ENCODE measurements around the gene LEFTY1. TPM values are rescaled to one million over a fixed set of nuclear protein-coding genes. Genes with fewer than 3 reads are reported as not detected.
A peak's percentile ranks its signal among the peaks of the same experiment; 100 is the strongest.

The LEFTY1 gene
- polyA plus RNA-seq, 3 donors: 0.13 TPM; not detected in 2

DNA sequence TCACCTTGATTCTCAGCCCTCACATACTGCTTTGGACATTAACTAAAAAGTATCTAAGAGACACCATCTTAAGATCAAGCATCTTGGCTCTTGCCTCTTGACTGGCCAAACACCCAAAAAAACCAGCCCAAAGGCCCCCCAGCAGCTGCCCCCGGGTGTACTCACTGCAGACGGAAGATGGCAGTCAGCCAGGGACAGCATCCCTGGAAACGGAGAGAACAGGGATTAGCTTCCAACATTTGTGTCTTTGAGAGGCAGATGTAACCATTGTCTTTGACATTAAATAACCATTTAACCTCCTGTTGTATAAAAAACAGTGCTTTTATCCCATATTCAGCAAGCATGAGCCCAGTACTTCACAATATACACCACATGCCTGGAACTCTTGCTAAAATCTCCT lies 18.0 kb downstream of the LEFTY1 start:
- no peaks in the 10 kb centered on the region for H4K20me1 ChIP-seq (ENCODE audit: insufficient read depth, low read length)
- H3K9me3 Mint-ChIP-seq: no peaks in the 10 kb centered on the region
- H3K79me2 ChIP-seq (ENCODE audit: insufficient read depth, low read length): no peaks in the 10 kb centered on the region
- H3K27me3 ChIP-seq (ENCODE audit: control insufficient read depth in 2 of 2, insufficient read depth in 2 of 2, low read length in 2 of 2): no peaks in the 10 kb centered on the region
- intact Hi-C loops (cut with micrococcal nuclease): no loop called here
- H3K9me3 ChIP-seq (replicated peaks in 1 of 2; ENCODE audit: control insufficient read depth in 1 of 2, insufficient read depth in 1 of 2, low read length in 2 of 2): no peaks in the 10 kb centered on the region
- H3K36me3 ChIP-seq (replicated peaks in 1 of 2; ENCODE audit: control insufficient read depth in 1 of 2, insufficient read depth in 2 of 2, low read length in 2 of 2): peaks cover 74 to 100% of the 10 kb centered on the region in 2 donors
- H3K4me1 Mint-ChIP-seq: peaks cover 12% of the 10 kb centered on the region
- H3K4me2 ChIP-seq (replicated peaks; ENCODE audit: extremely low read depth, low read length, poor library complexity, severe bottlenecking): no peak overlapping the region
- TF ChIP-seq, protein P1, sequence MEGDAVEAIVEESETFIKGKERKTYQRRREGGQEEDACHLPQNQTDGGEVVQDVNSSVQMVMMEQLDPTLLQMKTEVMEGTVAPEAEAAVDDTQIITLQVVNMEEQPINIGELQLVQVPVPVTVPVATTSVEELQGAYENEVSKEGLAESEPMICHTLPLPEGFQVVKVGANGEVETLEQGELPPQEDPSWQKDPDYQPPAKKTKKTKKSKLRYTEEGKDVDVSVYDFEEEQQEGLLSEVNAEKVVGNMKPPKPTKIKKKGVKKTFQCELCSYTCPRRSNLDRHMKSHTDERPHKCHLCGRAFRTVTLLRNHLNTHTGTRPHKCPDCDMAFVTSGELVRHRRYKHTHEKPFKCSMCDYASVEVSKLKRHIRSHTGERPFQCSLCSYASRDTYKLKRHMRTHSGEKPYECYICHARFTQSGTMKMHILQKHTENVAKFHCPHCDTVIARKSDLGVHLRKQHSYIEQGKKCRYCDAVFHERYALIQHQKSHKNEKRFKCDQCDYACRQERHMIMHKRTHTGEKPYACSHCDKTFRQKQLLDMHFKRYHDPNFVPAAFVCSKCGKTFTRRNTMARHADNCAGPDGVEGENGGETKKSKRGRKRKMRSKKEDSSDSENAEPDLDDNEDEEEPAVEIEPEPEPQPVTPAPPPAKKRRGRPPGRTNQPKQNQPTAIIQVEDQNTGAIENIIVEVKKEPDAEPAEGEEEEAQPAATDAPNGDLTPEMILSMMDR (IDR thresholded peaks at IDR 0.05): no peak
- H3K4me1 ChIP-seq (ENCODE audit: control insufficient read depth in 1 of 2, insufficient read depth in 2 of 2, low read length in 2 of 2): peaks cover 8 to 10% of the 10 kb centered on the region in 2 donors
- no peak overlapping the region for H3K27ac ChIP-seq (ENCODE audit: low read depth in 1 of 2, low read length in 2 of 2)
- H3K27me3 Mint-ChIP-seq (ENCODE audit: low read depth in 3 of 3): peaks cover 0 to 3% (median 0%) of the 10 kb centered on the region in 3 donors
- H3K9ac ChIP-seq (ENCODE audit: insufficient read depth, low read length, poor library complexity, severe bottlenecking): no peak overlapping the region
- H3K36me3 Mint-ChIP-seq: peaks cover 75 to 95% of the 10 kb centered on the region in 2 donors
- H3K27ac Mint-ChIP-seq: peak overlapping the region in 1 of 7 donors; percentile 46
- H3K4me3 ChIP-seq (replicated peaks in 1 of 3; ENCODE audit: low read depth in 2 of 3, low read length in 3 of 3): no peak overlapping the region
- H3K4me3 Mint-ChIP-seq: no peak overlapping the region
- no peak overlapping the region for H2AFZ ChIP-seq (ENCODE audit: insufficient read depth, low read depth, low read length, poor library complexity, severe bottlenecking)
- WGBS (ENCODE audit: insufficient coverage): no CpG with 5 or more reads among the region's 3 CpGs
- no peak for DNase-seq

DNA sequence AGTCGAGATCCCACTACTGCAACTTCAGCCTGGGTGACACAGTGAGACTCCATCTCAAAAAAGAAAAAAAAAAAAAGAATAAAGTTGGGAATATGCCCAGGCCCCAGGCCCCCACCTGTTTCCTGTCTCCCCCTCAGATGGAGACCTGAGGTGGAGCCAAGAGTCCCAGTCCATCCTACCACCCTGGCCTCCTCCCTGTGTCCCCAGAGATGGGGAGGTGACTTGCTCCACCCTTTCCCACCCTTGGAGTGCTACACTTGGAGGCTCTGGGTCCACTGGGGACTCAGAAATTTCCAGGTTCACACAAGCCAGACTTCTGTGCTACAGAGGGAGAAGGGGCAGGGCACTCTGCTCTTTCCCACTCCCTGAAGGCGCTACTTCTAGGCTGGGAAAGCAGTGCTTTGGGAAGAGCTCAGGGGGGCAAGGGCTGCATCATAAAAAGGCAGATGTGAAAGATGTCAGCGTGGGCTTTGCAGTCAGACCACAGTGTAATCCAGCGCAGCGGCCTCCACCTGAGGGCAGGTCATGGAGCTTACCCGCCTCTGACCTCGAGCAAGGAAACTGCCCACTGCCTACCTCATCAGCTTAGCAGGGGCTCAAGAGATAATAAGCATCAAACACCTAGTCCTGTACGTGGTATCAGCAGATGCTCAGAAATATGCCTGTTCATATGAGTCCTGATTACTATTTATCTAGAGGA lies 20.2 kb downstream of the LEFTY1 start:
- peaks cover 78 to 100% of the 10 kb centered on the region in 2 donors for H3K36me3 ChIP-seq (replicated peaks in 1 of 2; ENCODE audit: control insufficient read depth in 1 of 2, insufficient read depth in 2 of 2, low read length in 2 of 2)
- H3K4me1 ChIP-seq (ENCODE audit: control insufficient read depth in 1 of 2, insufficient read depth in 2 of 2, low read length in 2 of 2): peaks cover 10 to 15% of the 10 kb centered on the region in 2 donors
- intact Hi-C loops (cut with micrococcal nuclease): no loop called here
- WGBS (ENCODE audit: insufficient coverage): 80% methylated on average over 6 of the region's 8 CpGs
- Mint-ChIP-seq H3K36me3 (peaks cover 77 to 93% of the 10 kb centered on the region in 2 donors), H3K4me3 (no peak overlapping the region), H3K9me3 (no peaks in the 10 kb centered on the region), H3K4me1 (peaks cover 14% of the 10 kb centered on the region), H3K27ac (no peak overlapping the region), H3K27me3 (ENCODE audit: low read depth in 3 of 3) (peaks cover 0 to 2% (median 0%) of the 10 kb centered on the region in 3 donors)
- H3K4me2 ChIP-seq (replicated peaks; ENCODE audit: extremely low read depth, low read length, poor library complexity, severe bottlenecking): no peak overlapping the region
- H3K4me3 ChIP-seq (replicated peaks in 1 of 3; ENCODE audit: low read depth in 2 of 3, low read length in 3 of 3): no peak overlapping the region
- no peak overlapping the region for H2AFZ ChIP-seq (ENCODE audit: insufficient read depth, low read depth, low read length, poor library complexity, severe bottlenecking)
- TF ChIP-seq, protein P1 (IDR thresholded peaks at IDR 0.05): no peak
- no peaks in the 10 kb centered on the region for H4K20me1 ChIP-seq (ENCODE audit: insufficient read depth, low read length)
- no peaks in the 10 kb centered on the region for H3K27me3 ChIP-seq (ENCODE audit: control insufficient read depth in 2 of 2, insufficient read depth in 2 of 2, low read length in 2 of 2)
- no peak overlapping the region for H3K9ac ChIP-seq (ENCODE audit: insufficient read depth, low read length, poor library complexity, severe bottlenecking)
- no peaks in the 10 kb centered on the region for H3K9me3 ChIP-seq (replicated peaks in 1 of 2; ENCODE audit: control insufficient read depth in 1 of 2, insufficient read depth in 1 of 2, low read length in 2 of 2)
- no peak for DNase-seq
- H3K79me2 ChIP-seq (ENCODE audit: insufficient read depth, low read length): no peaks in the 10 kb centered on the region
- H3K27ac ChIP-seq (ENCODE audit: low read depth in 1 of 2, low read length in 2 of 2): no peak overlapping the region

All from CD14-positive monocyte (primary cell).